Spleen (tissue), 7 donors: ENCODE measurements around the gene GSTP1.

Experiments
- CTCF ChIP-seq, 11 experiments: fragments of 200-600 bp in 7 of 11; fragments of 450-650 bp in 4 of 11; sonication (generic) in 4 of 11; IDR thresholded peaks in 8 of 11; conservative IDR thresholded peaks in 3 of 11; 1 replicate in 7 of 11; 2 replicates in 4 of 11; pipeline versions ENCODE4 v1.4.0 to v1.8.0; 2016 to 2021; ENCODE audit warnings: antibody characterized with exemption in 11 of 11, inconsistent platforms in 4 of 11, mild to moderate bottlenecking in 1 of 11
- POLR2A ChIP-seq, 3 donors: fragments of 450-650 bp; IDR thresholded peaks; one replicate each; pipeline ENCODE4 v1.5.1; 2017; ENCODE audit warnings: antibody characterized with exemption in 3 of 3, mild to moderate bottlenecking in 1 of 3
- donor health status: DM: no; HTN: no; CAD: no; lungs with moderate emphysema.
- donor health status: DM: no; HTN: no; CAD: no.
- donor health status: DM: no; HTN: no; CAD: no.

DNA sequence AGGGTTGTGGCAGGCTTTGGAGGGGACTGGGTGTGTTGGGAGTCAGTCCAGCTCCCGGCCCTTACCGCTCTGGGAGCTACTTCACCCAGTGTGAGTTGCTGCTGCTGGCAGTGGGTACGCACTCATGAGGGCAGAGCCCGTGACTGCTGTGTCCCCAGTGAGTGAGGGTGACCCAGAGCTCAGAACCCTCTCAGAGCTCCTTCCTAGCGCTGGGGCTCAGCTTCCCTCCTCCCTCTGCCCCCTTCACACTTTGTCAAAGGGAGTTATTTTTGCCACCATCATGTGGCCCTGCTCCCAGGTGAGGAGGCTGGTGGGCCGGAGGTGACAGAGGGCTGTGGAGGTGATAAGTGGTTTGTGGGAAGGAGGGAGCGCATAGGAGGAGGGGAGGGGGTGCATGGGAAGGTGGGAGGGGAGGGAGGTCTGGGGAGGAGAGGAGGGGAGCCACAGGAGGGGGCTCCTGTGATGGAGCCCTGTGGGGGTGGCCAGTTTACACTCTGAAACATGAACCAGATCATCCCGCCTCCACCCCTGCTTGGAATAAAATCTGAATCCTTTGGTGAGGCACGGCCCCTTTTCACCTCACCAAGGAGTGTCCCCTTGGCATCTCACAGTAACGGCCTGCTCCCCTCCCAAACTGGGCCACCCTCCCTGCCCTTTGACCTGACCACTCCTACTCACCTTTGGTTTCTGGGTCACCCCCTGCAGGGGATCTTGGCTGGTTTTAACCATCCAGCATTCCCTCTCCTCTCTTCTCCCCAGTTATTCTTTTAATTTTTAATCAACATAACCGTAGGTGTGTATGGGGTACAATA is 33.0 kb downstream of the GSTP1 start:
- TF ChIP-seq CTCF (IDR thresholded peaks at IDR 0.05 in 8 of 11, conservative IDR thresholded peaks at IDR 0.05 in 3 of 11) = no peak
- TF ChIP-seq POLR2A (IDR thresholded peaks at IDR 0.05) = no peak
